GM18951 (cell line): ENCODE data around the gene CTNND2.
"Not testable (repeated sequence)": the region's sequence is repeated elsewhere in the genome, so short reads cannot be mapped to it uniquely, and the experiment has no call there.

ENCODE experiments used
- POLR2A ChIP-seq: IDR thresholded peaks from 4 replicates; pipeline ENCODE4 v1.6.1; 2011; ENCODE audit warnings: mild to moderate bottlenecking; ENCODE audit not compliant: insufficient read length, insufficient read depth; ENCODE audit errors: extremely low read depth
- in situ Hi-C: fragments of 300-500 bp; cut with MboI; formaldehyde crosslinking; loops from one replicate; pipeline ENCODE4 v1.12.0; 2022; ENCODE audit warnings: low sequenced_read_pairs, mixed read lengths, inconsistent platforms; ENCODE audit not compliant: unreplicated experiment

Gene CTNND2

GRCh38 chr5:11105696-11106095 lies 798.5 kb downstream of the CTNND2 start:
- TF ChIP-seq POLR2A = no peak
- in situ Hi-C loops = no loop called here

GRCh38 chr5:11104651-11105112 lies 799.6 kb downstream of the CTNND2 start:
- in situ Hi-C loops = no loop called here
- no peak for TF ChIP-seq POLR2A

DNA sequence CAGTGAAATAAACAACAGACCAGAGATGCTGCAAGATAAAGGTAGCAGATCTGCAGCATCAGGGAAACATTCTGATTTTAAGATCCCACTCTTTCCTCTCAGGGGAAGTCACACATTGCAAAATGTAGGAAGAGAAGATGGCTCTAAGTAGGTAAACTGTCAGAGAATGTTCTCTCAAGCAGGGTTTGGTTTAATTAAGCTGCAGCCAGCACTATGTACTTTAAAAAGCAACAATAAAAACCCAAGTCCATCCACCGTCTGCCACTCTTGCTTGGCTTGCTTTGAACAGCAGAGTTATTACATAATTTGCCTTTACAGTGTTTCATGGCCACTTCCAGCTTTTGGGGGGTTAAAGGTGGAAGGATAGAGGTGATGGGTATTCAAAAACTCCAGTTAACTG lies 800.0 kb downstream of the CTNND2 start:
- in situ Hi-C loops = no loop called here
- TF ChIP-seq POLR2A = no peak

- in situ Hi-C loops = no loop called here
- no peak for TF ChIP-seq POLR2A
Observed at GRCh38 chr5:11084111-11084510, 820.1 kb downstream of the CTNND2 start.

DNA sequence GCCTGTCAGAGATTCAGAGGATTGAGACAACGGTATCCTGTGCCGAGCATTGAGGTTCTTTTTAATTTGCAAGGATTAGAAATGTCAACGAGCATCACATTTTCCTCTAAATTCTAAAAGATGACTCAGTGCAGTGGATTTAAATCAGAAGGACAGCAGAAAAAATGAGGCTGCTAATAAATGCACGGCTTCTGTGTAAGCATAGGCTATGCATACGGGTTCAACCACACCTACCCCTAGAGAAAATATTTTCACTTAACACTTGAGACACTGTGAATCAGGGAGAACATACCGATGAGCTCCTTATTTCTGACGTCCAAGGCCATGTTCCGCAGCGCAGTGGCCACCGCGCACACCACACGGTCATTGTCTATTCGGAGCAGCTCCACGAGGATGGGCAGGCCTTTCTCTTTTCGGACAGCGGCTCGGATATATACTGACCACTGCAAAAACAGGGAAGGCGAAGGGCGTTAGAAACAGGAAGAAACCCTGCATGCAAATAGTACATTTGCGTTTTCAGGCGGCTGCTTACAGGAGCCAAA lies 821.8 kb downstream of the CTNND2 start:
- in situ Hi-C loops = no loop called here
- no peak for TF ChIP-seq POLR2A

- TF ChIP-seq POLR2A = no peak
- in situ Hi-C loops = no loop called here
Observed at GRCh38 chr5:11076945-11077613, 827.2 kb downstream of the CTNND2 start.

- TF ChIP-seq POLR2A = no peak
- in situ Hi-C loops = no loop called here
Observed at GRCh38 chr5:11075035-11075805, 829.0 kb downstream of the CTNND2 start.

DNA sequence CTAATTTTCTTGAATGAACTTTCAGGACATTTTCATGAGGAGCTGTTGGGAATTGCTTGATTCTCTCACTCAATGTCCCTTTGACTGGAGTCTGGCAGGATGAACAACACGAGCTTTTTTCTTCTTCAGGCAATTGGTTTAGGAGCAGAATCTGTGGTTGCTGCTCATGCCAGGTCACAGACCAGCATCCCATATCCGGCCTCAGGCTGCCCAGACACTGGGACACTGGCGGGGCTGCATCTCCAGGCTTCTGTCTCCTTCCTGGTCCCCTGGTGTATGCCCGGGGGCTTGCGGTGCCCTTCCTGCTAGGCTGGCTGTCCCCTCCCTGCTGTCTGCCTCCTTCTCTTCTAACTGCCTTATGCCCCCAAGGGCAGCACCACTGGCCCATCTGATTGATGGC lies 831.7 kb downstream of the CTNND2 start:
- in situ Hi-C loops = no loop called here
- no peak for TF ChIP-seq POLR2A

DNA sequence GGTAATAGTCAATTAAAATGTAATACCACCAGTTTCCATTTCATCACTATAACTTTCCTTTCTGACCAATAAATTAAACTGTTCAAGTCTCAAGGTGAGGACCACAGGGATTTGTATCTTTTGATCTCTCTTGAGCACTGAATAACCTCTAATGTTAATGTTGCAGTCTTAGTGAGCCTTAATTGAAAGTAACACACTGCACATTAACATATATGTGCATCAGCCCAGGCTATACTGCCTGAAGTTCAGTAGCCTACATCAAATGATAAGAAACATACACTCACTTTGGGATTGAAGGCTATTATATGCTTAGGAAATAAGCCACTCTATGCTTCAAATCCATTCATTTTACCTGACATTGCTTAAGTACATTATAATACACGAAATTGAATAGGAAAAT lies 832.2 kb downstream of the CTNND2 start:
- TF ChIP-seq POLR2A = no peak
- in situ Hi-C loops = no loop called here

DNA sequence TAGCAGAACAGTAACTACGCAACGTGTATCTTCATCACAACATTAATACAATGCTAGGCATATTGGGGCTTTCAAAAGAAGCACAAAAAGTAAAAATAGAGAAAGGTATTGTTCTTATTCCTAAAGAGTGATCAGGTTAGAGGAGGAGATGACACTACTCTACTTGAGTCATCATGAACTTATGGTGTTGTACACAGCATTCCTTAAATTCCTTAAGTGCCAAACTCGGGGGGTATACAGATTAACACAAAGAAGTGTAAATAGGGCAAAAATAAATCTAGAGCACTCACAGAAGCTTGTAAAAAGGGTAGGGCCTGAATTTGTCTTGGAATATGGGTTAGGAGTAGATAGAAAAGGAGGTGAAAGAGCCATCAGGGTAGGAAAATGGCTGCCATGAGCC lies 835.2 kb downstream of the CTNND2 start:
- in situ Hi-C loops = no loop called here

GRCh38 chr5:11065723-11066122 lies 838.5 kb downstream of the CTNND2 start:
- in situ Hi-C loops = not testable (repeated sequence)

More for the DNA sequence above, 835.2 kb downstream of the CTNND2 start:
- no peak for TF ChIP-seq POLR2A

DNA sequence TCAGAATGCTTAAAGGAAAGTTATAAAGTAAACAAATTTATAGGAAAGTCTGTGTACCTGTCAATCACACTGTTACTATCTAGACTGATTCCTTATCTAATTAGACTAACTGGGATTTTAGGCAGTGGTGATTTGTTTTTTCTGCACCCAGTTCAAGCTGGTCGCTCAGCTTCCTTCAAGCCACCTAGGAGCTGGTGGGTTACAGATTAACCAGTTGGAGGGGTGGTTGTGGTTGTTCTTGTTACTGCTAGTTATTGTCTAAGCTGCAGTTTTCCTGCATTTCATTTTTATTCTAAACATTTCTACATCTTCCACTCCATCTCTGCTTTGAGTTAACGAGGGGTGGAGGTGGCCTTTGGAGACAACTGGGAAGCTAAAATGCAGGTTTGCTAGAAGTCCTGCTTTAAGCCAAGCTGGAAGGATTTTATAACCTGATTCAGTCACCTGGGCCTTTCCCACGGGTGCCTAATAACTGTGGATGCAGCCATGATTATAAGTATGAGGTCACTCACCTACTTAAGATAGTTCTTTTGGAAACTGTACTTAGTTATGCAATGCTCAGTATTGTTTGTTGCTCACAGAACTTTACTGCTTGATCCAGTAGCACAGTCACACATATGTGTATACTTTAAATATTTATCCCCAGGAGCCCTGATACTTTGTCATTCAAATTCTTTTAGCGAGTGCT lies 839.3 kb downstream of the CTNND2 start:
- no peak for TF ChIP-seq POLR2A
- in situ Hi-C loops = no loop called here

DNA sequence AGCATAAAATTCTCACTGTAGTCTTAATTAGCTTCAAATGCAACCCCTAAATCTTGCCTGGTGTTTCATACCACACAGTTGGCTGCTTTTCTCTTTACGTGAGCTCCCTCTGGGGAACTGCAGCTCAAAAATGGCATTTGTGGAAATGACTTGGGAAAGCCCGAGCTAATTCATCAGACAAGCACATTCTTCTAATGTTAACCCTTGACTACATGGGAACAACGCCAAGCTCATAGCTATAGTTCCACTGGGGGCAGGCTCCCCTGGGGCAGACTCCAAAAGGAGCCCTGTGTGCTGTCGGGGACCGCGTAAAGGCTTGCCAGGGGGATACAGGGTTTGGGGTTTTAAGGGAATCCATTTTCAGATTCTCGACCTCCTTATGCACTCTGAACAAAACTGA lies 841.8 kb downstream of the CTNND2 start:
- TF ChIP-seq POLR2A = no peak

GRCh38 chr5:11056560-11056959 lies 847.7 kb downstream of the CTNND2 start:
- no peak for TF ChIP-seq POLR2A
- in situ Hi-C loops = no loop called here

More for the DNA sequence above, 841.8 kb downstream of the CTNND2 start:
- in situ Hi-C loops = no loop called here

- no peak for TF ChIP-seq POLR2A
- in situ Hi-C loops = no loop called here
Observed at GRCh38 chr5:11054014-11054413, 850.2 kb downstream of the CTNND2 start.
